GM19467 (cell line): Measurements from ENCODE around the gene TBC1D22A.

Source experiments
- ATAC-seq: cut with Tn5 transposase; IDR thresholded peaks from one replicate; pipeline ENCODE4 v1.9.1; 2021; ENCODE audit warnings: mild to moderate bottlenecking, moderate library complexity; ENCODE audit not compliant: unreplicated experiment

Gene TBC1D22A

DNA sequence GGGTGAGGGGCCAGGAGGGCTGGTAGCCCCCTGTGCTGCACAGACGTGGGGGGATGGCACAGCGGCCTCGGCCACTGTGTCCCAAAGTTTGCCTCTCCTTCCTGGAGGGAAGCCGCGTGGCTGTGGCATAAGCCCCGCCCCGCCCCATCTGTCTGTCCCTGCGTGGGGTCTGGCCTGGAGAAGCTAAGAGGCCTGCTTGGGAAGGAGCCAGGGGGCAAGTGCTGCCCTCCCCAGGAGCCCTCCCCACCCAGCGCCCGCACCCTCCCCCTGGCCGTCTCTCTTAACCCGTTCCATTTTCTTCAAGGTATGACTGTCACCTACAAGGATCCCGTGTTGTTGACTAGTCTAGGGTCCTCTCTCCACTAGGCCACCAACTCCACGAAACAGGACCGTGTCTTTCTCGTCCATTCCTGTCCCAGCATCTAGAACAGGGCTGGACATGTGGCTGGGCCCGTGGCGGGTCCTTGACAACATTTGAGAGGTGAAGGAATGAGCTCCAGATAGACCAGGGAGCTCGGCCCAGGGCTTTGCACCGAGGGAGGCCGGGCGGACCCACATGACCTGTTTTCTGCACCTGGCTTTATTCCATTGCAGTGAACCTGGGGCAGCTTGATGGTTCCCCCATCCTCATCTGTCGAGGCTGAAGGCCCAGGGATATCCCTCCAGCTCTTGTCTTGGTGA lies 428.0 kb downstream of the TBC1D22A start:
- no peak for ATAC-seq

DNA sequence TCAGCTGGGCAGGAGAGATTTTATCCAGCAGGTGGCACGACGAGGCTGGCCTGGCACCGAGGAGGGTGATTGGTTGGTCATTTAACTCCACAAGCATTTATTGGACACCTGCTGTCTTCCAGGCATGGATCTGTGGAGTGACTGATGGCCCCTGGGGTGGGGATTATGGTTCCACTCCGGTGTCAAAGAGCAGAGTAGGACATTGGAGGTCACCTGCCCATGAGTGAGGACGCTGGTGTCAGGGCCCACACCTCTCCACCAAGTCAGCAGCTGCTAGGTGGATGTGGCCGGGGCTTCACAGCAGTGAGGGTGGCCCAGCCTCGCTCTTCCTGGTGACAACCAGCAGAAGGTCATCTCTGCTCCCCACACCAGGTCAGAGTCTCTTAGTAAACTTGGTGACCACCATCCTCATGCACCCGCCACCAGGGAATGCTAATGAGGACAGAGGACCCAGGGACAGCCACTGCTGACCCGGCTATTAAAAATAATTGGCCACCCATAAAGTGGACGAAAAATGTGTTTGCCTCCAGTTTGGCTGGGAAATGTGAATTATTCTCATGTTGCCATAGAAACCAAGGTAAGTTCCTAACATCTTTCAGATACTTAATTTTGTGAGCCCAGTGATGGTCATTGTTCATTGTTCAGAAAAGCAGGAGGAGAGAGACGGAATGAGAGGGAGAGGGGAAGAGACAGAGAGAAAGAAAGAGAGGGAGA lies 428.7 kb downstream of the TBC1D22A start:
- ATAC-seq = no peak

DNA sequence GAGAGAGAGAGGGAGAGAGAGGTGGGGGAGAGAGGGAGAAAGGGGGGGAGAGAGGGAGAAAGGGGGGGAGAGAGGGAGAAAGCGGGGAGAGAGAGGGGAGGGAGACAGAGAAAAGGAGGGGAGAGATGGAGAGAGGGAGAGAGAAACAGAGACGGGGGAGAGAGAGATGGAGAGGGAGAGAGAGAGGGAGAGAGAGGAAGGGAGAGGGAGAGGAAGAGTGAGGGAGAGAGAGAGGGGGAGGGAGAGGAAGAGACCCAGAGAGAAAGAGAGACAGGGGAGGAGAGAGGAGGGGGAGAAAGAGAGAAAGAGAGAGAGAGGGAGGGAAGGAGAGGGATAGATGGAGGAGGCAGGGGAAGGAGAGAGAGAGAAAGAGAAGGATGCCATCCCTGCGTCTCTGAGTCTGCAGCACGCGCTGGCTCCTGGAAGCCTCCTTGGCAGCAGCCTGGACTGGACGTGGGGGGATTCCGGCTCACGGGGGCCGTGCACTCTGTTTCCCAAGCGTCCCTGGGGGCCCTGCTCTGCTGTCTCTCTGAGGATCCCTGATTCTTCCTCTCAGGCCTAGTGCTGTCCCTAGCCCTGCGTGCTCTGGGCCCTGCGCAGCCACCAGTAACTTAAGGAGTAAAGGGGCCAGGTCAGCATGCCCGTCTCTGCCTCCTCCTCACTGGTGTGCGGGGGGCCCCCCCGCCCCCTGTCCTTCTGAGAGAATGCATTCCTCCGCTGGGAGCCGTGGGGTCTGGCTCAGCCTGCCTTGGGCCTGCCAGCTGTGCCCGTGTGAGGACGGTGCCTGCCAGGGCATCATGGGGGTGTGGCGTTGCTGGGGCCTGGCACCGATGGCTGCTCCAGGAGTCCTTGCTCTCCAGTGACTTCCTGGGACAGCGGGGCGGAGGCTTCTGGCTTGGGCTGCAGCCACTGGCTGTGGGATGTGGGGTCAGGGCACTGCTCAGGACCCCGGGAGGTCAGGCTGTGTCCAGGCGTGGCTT lies 429.5 kb downstream of the TBC1D22A start:
- no peak for ATAC-seq

DNA sequence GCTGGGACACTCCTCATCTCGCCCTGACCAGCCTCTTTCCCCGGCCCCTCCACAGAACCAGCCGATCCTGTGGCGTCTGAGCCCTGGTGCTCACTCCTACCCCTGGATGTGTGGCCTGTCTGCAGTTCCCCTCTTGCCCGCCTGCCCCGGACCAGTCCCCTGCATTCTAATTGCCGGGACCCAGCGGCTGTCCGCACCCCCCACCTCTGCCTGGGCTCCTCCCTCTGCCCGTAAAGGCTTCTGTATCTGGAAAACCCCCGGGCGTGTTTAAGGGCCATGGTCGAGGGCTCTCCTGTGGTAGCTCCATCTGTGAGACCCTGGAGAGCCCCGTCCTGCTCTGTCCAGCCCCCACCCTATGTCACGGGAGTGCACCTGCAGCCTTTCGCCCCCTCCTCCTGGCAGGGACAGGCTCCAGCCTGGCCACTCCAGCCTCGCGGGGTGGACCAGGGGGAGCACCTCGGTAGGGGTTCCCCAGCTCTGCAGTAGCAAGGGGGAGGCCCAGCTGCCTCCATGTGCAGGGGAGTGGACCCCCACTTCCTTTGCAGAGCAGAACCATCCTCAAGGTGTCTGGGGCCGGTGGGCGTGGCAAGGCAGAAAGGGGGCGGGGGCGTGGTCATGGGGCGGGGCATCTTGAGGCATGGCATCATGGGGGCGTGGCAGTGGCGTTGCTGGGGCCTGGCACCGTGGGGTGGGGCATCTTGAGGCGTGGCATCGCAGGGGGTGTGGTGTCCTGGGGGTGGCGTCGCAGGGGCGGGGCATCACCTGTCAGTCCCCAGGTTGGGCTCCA lies 430.4 kb downstream of the TBC1D22A start:
- no peak for ATAC-seq

DNA sequence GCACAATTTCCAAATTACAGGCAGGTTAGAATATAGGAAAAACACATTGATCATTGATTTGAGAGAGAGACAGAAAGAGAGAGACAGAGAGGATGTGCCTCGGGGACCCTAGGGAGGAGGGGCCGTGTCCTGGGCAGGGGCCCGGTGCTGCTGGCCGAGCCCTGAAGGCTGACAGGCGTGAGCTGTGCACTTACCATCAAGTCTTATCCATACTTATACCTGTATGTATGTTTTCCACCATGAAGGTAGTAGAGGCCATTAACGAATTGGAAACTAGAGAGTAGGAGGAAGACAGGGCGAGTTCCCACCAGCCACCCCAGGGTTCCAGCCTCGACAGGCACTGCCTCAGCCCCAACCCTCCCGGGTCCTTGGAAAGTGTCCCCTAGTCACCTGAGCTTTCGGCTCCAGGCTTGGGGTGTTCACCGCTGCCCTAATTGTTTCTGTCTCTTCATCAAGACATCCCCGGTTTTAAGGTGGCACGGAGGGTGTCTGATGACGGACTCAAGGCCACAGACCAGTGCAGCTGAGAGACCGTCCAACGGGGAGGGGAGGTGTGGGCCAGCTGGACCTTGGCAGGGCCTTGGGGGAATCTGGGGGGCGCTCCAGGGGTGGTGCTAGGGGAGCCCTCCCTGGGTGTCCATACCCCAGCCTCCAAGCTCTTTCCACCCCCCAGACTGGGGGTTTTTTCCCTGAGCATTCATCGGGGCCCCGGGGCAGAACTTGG lies 431.3 kb downstream of the TBC1D22A start:
- ATAC-seq = no peak

DNA sequence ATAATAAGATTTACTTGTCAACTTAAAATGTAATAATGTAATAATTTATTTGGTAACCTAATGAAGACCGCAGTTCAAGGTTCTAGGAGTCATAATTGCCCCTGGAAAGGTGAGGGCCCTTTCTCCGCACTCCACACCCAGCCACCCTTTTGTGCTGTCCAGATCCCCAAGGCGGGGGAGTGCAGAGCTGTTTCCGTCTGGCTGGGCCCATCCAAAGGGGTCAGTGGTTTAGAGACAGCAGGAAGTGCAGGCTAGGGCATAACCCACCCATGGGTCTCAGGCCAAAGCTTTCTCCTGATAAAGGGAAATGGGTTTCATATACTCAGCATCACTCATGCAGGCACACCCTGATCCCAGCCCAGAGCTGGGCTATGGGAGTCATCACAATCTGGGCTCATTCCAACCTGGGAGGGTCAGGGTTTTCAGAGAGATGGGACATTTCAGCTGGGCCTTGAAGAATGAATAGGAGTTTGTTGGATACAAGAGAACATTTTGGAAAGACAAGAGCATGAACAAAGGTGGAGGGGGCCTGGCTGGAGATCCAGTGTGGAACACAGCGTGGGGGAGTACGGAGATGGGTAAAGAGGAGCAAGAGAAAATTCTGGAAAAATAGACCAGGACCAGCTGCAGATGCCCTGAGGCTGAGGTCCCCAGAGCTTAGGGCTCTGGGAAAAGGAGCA lies 432.2 kb downstream of the TBC1D22A start:
- no peak for ATAC-seq

DNA sequence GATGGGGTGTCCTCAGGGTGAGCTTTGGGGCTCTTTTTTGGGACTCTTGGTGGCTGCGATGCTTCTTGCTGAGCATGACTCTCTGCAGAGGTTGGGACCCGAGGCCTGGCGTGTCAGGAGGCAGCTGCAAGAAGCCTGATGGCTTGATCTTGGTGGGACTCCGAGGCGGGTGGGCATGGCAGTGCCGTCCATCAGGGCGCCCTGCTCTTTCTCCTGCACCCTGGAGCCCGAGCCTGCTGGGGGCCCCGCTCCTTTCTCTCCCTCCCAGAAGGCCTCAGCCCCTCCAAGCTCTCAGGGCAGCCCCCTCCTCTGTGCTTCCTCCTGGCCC lies 432.7 kb downstream of the TBC1D22A start:
- no peak for ATAC-seq

DNA sequence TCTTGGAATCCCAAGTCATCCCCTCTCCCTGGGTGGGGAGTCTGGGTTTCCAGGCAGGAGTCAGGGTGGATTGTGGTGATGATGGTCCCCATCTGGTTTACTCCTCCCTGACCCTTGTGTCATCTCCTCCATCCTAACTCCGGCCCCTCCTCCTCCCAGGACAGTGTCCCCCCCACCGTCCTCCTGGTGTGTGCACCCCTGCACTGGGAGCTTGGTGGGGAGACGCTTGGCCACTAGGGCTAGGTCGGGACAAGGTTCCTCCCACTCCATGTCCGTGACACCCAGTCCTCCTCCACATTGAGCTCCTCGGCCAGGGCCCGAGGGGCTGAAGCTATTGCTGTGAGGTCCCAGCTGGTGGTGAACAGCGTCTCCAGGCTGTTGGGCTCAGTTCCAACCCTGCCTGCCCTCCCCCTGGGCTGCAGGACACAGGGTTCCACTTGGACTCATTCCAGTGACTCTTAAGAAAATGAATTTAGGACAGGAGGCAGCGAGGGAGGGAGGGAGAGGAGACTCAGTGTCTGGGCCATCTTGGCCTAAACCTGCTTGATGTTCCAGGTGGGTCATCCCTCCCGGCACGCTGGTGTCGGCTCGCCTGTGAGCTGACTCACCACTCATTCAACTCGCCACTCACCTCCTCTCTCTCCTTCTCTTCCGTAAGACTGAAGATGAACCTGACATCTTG lies 433.2 kb downstream of the TBC1D22A start:
- no peak for ATAC-seq

DNA sequence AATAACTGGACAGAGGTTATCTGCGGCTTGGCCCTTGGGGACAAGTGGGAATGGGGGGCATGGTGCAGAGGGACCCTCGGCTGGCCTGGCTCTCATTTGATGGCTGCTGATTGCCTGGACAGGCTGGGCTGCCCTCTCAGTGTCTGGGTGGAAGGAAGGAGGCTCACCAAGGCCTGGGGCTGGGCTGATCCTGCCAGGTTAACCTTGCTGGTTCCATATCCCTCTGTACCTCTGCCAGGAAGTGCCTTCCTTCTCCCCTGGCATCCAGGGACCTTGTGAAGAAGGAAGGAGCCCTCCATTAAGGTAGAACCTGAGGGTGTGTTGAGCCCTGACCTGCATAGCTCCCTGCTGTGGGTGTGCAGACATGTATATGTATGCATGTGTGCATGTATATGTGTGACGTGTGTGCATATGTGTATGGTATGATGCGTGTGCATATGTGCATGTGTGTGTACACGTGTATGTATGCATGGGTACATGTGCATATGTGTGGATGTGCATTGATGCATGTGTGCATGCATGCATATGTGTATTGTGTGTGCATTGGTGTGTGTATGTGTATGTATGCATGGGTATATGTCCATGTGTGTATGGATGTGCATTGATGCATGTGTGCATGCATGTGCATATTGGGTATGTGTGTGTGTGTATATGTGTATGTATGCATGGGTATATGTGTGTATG lies 433.9 kb downstream of the TBC1D22A start:
- no peak for ATAC-seq

DNA sequence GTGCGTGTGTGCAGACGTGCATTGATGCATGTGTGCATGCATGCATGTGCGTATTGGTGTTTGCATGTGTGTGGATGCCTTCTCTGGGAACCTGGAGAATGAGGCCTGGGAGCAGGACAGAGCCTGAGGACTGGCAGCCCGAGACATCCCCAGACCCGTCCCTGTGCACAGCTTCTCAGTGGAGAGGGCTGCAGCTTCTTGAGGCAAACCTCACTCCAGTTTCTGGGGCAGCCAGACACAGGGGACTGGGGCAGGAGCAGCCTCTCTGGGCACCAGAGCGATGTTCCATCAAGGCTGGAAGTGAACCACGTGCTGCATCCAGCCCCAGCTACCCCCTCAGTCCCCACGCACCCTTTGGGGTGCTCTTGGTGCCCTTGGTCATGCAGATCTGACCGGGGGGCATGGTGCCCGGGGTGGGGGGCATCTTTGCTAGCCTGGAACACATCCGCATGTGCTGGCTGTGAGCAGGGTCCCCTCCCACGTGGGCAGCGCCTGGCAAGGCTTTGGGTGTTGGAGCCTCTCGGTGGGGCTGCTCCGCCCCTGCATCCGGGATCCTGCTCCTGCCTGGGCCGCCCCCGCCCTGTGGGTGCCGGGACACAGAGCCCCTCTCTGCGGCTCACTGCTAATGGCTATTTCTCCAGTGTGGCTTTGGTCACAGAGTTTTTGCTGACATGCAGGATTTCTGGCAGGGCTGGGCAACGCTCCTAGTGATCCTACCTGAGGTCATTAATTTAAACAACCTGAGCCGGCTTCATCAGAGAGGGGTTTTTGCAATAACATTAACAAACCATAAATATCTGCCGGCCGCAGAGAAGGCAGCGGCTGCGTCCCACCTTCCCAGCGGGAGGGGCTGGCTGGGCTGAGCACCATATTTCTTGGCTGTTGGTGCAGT lies 434.7 kb downstream of the TBC1D22A start:
- no peak for ATAC-seq

DNA sequence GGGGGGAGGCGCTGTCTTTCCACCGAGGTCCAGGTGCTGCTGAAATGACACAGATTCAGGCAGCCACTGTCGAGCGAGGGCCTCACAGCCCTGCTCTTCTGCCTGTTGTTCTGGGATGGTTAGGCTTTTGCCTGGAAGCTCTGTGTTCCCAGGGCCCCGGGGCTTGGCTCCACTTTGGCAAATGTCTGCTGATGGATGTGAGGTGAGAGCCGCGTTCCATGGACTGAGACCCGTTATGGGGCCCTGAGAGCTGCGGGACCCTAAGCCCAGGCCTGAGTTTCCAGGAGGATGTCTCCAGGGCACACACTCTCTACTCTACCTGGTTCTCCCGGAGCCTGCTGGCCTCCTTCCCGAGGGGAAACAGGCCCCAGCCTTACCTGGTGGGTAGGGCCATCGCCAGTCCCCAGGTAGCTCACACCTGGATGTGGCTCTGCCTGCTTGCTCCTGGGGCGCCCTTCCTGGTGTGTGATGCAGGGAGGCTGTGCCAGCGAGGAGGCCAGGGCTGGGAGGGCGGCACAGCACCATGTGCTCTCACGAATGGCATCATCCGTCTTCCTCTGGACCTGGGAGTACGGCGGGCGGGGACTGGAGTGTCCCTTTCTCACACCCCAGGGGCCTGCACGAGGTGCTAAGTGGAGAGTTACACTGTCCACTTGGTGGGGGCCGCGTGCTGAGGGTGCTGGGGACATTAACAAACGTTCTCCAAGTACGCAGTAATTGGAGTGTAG lies 435.5 kb downstream of the TBC1D22A start:
- ATAC-seq = no peak

DNA sequence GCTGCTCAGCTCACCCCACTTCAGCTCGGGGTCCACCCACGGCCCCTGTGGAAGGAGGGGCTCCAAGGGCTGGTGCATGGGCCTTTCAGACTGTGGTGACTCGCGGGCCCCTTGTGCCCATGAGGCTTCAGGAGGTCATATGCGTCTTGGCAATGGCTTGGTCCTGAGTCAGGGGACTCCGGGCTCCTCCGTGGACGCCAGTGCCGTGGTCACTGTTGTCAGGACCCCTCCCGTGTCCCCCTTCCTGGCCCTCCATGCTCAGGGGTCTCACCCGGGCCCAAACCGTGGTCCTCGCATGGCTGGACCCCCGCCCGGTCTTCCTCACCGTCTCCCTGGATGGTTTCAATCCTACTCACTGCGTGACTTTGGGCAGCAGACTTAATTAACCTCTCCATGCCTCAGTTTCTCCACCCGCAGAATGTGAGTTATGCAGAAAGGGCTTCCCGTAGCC lies 436.4 kb downstream of the TBC1D22A start:
- ATAC-seq = no peak

DNA sequence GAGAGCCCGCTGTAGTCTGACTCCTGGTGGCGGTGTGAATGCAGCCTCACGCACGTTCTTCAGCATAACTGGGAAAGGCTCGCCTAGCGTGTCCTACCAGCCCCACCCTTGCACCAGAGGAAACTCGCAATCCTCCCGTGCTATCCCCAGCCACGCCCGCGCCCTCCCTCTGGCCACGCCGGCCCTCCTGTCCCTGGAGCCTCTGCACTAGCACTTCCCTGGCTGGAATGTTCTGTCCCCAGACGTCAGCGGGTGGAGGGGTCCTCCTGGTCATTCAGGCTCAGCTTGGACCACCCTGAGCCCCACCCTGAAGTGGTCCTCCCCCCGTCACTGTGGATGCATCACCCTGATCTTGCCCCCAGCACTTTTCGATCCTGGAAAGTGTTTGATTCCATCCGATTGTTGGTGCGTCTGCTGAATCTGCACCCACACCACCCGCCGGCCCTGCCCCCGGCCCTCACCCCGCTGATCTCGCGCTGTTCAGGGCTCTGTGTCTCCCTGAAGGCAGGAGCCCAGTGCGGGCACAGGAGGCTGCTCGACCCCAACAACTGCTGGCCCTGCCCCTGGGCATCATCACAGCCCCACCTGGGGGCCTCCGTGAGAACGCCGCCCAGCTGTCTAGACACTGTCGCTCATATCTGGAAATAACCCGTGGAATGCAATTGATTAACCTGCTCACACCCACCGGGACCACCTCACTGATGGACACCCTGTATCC lies 437.0 kb downstream of the TBC1D22A start:
- no peak for ATAC-seq

DNA sequence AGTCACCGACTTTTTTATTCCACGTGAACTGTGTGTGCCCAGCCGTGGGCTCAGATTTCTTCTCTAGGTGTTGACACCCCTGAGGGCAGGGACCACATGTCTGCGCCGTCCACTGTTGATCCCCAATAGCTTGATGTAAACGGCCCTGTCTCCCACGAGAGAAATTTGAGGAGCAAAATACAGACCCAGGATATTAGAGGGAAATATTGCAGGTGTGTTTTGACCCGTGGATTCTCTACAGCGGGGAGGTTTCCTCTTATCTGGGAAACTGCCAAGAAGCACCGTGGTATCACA lies 437.5 kb downstream of the TBC1D22A start:
- ATAC-seq = no peak

DNA sequence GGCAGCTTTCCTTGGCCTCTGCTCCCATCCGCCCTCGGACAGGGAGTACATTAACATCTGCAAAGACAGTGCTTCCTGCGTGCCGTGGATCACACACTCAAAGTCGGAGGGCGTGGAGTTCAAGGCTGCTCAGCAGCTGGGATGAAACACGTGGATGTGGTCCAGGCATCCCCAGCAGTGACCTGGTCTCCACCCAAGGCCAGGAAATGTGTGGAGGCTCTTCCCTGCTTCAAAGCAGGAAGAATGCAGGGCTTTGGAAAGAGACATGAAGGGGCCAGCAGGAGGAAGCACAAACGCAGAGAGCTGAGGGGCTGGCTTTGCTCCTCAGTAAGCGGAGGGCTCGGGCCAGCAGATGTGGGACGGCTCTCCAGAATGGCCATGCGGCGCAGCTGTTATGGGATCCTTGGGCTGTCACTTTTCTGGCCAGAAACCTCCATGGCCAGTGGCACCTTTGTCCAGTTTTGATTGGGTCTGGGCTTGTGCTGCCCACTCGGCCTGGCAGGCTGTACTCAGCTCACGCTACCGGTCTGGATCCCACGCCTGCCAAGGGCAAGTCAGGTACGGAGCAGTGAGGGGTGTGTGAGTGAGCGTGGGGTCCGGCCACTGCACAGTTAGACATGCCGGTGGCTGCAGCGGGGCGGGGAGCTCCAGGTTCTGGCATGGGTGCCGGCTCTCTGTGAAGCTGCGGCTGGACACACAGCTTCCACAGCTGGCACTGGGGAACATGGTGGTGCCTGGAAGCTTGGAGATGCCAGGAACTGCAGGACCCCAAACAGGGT lies 438.0 kb downstream of the TBC1D22A start:
- ATAC-seq = no peak
